ENCODE measurements around the gene VWA5B1.
A peak's percentile ranks its signal among the peaks of the same experiment; 100 is the strongest.

Gene VWA5B1

GRCh38 chr1:20356850-20357459, 66.3 kb downstream of the VWA5B1 start:
- in situ Hi-C loops (cut with HindIII; ENCODE audit: low pct_ligation_motif_present, low pct_unique_long_range_greater_than_20kb, low sequenced_read_pairs) = no loop called here

DNA sequence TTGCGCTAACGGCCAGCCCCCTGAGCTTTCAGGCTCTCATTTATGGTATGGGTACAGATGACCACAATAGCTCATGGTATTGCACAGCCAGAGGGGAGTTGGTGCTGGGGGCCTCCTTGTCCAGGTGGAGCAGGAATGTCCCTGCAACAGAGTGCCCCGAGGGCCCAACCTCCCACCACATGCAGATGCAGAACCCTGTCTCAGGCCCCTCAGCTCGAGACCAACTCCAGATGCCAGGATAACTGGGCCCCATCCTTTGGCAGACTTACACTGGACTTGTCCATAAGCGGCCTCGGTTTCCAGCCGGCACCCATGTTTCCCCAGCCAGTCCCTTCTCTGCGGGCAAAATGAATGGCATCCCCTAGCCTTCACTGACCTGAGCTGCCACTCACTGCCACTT, 67.1 kb downstream of the VWA5B1 start:
- in situ Hi-C loops (cut with HindIII; ENCODE audit: low pct_ligation_motif_present, low pct_unique_long_range_greater_than_20kb, low sequenced_read_pairs) = no loop called here
- no peak for DNase-seq

More at GRCh38 chr1:20356850-20357459, 66.3 kb downstream of the VWA5B1 start:
- no peak for DNase-seq

DNA sequence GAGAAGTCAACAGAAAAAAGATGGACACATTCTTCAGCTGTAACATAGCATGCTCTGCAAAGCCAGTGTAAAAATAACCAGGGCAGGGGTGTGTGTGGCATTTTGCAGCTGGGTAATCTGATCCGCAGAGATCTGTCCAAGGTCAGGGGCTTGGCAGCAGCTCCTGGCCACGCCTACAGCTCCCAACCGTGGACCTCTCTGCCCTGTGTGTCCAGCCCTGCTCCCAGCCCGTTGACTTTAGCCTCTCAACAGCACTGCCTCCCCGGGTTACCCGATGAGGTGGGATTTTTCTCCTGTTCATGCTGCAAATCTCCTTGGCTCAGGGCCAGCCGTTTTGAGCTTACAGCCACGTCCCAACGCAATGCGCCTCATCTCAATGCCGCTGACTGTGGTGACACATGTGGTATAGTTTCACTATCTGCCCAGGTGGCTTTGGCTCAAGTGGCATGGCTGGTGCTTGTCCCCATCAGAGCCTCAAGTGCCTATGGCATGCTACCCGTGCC, 68.1 kb downstream of the VWA5B1 start:
- no peak for DNase-seq
- in situ Hi-C loops (cut with HindIII; ENCODE audit: low pct_ligation_motif_present, low pct_unique_long_range_greater_than_20kb, low sequenced_read_pairs) = no loop called here

GRCh38 chr1:20359451-20360330, 69.0 kb downstream of the VWA5B1 start:
- in situ Hi-C loops (cut with HindIII; ENCODE audit: low pct_ligation_motif_present, low pct_unique_long_range_greater_than_20kb, low sequenced_read_pairs) = no loop called here
- no peak for DNase-seq

DNA sequence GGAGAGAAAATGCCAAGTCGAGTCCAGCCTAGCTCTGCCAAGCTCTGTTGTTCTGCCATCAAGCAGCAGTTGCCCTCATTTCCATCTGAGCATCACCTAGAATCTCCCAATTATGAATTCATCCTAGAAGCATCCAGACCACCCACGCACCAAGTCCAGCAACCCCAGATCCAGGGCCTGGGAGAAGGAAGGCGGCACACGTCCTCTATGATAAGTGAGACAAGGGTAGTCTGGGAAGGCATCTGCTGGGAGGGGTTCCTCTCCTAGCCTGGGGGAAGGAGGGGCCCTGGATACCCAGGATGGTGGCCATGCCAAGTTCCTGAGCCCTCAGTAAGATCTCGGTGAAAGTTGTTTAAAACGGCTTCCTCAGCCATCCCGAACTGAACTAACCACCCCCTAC, 70.7 kb downstream of the VWA5B1 start:
- in situ Hi-C loops (cut with HindIII; ENCODE audit: low pct_ligation_motif_present, low pct_unique_long_range_greater_than_20kb, low sequenced_read_pairs) = no loop called here
- no peak for DNase-seq

GRCh38 chr1:20361805-20362381, 71.2 kb downstream of the VWA5B1 start:
- in situ Hi-C loops (cut with HindIII; ENCODE audit: low pct_ligation_motif_present, low pct_unique_long_range_greater_than_20kb, low sequenced_read_pairs) = no loop called here
- DNase-seq = peak; percentile 42

DNA sequence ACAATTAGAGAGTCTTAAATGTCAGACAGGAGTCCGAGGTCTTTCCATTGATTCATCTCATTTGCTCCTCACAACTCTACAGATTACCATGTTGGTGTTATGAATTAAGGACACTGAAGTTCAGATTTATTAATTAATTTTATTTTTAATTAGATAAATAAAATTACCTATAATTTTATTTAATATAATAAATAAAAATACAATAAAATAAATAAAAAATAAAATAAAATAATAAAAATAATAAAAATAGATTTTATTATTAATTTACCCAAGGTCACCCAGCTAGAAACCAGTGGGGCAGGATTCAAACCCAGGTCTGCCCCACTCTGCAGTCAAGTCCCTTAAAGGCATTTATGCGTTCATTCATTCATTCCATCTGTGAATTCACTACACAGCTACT, 72.2 kb downstream of the VWA5B1 start:
- in situ Hi-C loops (cut with HindIII; ENCODE audit: low pct_ligation_motif_present, low pct_unique_long_range_greater_than_20kb, low sequenced_read_pairs) = no loop called here
- no peak for DNase-seq

- DNase-seq = no peak
- in situ Hi-C loops (cut with HindIII; ENCODE audit: low pct_ligation_motif_present, low pct_unique_long_range_greater_than_20kb, low sequenced_read_pairs) = no loop called here
Observed at GRCh38 chr1:20365421-20366055, 74.9 kb downstream of the VWA5B1 start.

DNA sequence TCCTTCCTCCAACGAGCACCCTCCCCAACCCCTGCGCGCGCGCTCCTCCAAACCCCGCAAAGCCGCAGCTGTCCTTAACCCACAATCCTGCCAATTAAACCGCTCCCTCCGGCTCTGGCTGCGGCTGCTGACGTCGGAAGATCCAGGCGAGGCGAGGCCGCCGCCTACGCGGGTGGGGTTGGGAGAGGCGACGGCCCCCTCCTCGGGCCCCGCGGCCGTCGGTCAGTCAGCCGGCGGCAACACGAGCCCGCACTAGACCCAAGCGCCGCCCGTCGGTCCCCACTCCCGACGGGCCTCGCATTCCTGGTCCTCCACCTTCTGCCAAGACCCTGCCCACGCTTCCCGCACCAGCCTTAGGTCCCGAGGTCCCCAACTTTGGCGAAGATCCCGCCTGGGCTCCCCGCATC, 75.4 kb downstream of the VWA5B1 start:
- no peak for DNase-seq
- in situ Hi-C loops (cut with HindIII; ENCODE audit: low pct_ligation_motif_present, low pct_unique_long_range_greater_than_20kb, low sequenced_read_pairs) = no loop called here

DNA sequence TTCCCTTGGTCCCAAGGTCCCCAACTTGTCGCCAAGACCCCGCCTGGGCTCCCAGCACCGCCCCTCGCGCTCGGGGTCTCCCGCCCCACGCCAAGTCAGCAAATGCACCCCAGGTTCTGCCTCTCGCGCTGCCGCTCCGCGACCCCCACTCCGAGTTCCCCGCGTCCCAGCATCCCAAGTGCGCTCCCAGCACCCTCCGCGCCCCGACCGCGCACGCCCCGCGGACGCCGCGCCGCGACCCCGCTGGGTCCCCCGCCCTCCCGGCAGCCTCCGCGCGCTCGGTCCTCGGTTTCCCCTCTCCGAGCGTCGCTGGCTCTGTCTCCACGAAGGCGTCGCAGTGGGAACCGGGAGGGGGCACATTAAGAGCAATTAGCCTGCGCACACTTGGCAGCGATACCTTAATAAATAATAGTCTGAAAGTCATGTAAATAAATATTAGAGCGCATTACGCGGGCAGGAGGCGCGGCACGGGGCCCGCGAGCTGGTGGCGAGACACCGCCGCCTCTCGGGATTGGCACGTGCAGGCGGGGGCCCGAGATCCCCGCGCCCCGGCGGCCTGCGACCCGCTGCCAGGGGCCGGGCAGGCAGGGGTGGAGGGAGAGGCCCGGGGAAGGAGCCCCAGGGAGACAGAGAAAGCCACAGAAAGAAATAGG, 75.9 kb downstream of the VWA5B1 start:
- in situ Hi-C loops (cut with HindIII; ENCODE audit: low pct_ligation_motif_present, low pct_unique_long_range_greater_than_20kb, low sequenced_read_pairs) = no loop called here
- DNase-seq = no peak

- DNase-seq = peak; percentile 54
- in situ Hi-C loops (cut with HindIII; ENCODE audit: low pct_ligation_motif_present, low pct_unique_long_range_greater_than_20kb, low sequenced_read_pairs) = no loop called here
Observed at GRCh38 chr1:20367116-20367585, 76.5 kb downstream of the VWA5B1 start.

GRCh38 chr1:20367626-20368025, 77.0 kb downstream of the VWA5B1 start:
- no peak for DNase-seq
- in situ Hi-C loops (cut with HindIII; ENCODE audit: low pct_ligation_motif_present, low pct_unique_long_range_greater_than_20kb, low sequenced_read_pairs) = no loop called here

GRCh38 chr1:20368866-20369470, 78.3 kb downstream of the VWA5B1 start:
- DNase-seq = no peak
- in situ Hi-C loops (cut with HindIII; ENCODE audit: low pct_ligation_motif_present, low pct_unique_long_range_greater_than_20kb, low sequenced_read_pairs) = no loop called here

- no peak for DNase-seq
- in situ Hi-C loops (cut with HindIII; ENCODE audit: low pct_ligation_motif_present, low pct_unique_long_range_greater_than_20kb, low sequenced_read_pairs) = no loop called here
Observed at GRCh38 chr1:20370698-20371097, 80.0 kb downstream of the VWA5B1 start.

GRCh38 chr1:20371411-20371810, 80.7 kb downstream of the VWA5B1 start:
- in situ Hi-C loops (cut with HindIII; ENCODE audit: low pct_ligation_motif_present, low pct_unique_long_range_greater_than_20kb, low sequenced_read_pairs) = no loop called here
- peak; percentile 19 for DNase-seq

DNA sequence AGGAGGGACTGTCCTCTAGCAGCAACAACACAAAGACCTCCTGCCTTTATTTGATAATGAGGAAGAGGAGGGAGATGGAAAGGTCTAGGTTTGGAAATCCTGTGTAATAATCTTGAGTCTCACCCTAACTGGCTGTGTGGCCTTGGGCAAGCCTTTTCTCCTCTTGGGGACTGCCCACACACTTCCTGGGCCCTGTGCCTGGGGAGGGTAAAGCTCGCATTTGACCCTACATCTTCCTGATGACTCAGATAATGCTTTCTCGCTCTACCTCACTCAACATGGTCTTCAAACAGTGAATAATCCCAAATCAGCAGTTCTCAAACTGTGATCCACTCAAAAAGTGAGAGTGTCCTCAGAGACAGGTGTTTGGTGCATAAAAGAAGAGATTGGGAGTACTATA, 81.2 kb downstream of the VWA5B1 start:
- in situ Hi-C loops (cut with HindIII; ENCODE audit: low pct_ligation_motif_present, low pct_unique_long_range_greater_than_20kb, low sequenced_read_pairs) = no loop called here
- no peak for DNase-seq

GRCh38 chr1:20372676-20373075, 82.0 kb downstream of the VWA5B1 start:
- in situ Hi-C loops (cut with HindIII; ENCODE audit: low pct_ligation_motif_present, low pct_unique_long_range_greater_than_20kb, low sequenced_read_pairs) = no loop called here
- no peak for DNase-seq

GRCh38 chr1:20373286-20373685, 82.6 kb downstream of the VWA5B1 start:
- DNase-seq = no peak
- in situ Hi-C loops (cut with HindIII; ENCODE audit: low pct_ligation_motif_present, low pct_unique_long_range_greater_than_20kb, low sequenced_read_pairs) = no loop called here

Data from ACHN (cell line).